Activated T-cell treated with anti-CD3 and anti-CD28 coated beads, Interleukin-2, amount 50 U/mL, for 48 hours (primary cell): Measurements from ENCODE around the gene SDHB.
A peak's percentile ranks its signal among the peaks of the same experiment; 100 is the strongest.

ENCODE experiments used
- DNase-seq, 2 experiments: peaks; one replicate each; pipeline ENCODE4 v3.0.0-alpha.2; 2020

SDHB gene

DNA sequence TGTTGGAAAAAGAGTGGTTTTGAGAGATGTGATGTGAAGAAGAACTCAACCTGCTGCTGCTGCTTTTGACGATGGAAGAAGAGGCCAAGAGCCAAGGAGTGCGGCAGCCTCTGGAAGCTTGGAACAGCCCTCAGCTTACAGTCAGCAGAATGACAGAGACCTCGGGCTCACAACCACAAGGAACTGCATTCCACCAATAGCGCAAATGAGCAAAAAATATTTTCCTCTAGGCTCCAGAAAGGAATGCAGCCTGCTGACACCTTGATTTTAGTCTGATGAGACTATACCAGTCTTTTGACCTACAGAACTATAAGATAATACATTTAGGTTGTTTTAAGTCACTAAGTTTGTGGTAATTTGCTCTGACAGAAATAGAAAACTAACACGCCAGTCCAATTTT, 10.2 kb downstream of the SDHB start:
- DNase-seq, result no peak

DNA sequence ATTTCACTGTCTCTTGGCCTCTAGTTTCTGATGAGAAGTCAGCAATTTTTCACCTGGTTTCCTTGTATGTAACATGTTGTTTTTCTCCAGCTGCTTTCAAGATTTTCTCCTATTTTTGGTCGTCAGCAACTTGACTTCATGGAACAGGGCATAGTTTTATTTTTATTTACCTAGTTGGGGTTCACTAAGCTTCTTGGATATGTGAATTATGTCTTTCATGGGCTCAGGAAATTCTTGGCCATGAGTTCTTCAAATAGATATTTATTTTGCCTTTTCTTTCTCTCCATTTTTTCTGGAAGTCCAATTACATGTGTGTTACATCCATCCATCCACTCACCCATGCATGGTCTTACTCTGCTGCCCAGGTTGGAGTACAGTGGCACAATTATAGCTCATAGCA, 13.7 kb downstream of the SDHB start:
- DNase-seq, result no peak

DNA sequence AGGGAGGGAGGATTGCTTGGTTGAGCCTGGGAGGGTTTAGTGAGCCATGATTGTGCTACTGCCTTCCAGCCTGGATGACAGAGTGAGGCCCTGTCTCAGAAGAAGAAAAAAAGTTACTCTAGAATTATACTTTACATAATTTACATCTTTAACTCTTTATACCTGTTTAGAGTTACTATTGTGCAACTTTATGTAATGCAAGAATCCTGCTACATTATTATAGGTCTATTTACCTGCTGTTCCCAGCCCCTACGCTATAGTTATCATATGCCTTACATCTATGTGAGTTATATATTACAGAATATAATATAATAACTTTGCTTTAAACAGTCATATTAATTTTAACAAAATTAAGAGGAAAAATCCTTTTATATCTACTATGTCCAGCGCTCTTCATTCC, 14.3 kb downstream of the SDHB start:
- DNase-seq, result no peak

DNA sequence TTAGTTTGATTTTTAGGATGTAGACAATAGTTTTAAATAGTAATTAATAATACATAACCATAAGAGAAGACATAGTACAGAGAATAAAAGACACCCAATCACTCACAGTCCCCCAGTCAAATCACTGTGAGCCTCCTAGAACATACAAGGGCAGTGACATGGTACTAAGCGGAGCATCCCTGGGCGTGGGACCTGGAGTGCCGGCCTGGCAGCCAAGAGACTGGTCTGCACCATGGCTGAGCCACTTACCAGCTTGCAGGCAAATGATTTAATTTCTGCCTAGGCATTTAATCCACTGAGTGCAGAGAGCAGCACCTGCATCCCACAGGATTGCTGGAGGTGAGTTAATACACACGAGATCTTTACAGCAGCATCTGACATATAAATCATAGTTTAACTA, 20.4 kb downstream of the SDHB start:
- no peak for DNase-seq

DNA sequence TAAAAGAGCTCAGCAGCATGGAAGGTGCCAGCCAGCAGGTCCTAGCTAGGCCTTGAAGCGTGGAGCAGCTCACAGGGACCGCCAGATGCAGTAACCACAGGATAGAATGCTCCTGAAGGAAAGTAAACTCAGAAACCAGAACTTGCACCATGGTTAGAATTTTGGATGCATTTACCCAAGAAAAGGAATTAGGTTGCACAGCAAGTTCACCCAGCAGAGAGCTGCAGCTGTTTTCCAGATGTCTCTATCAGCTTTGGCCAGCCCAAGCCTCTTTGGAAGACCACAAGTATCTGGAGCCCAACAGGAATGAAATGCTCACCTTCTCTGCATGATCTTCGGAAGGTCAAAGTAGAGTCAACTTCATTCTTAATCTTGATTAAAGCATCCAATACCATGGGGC, 21.1 kb downstream of the SDHB start:
- DNase-seq, result no peak

DNA sequence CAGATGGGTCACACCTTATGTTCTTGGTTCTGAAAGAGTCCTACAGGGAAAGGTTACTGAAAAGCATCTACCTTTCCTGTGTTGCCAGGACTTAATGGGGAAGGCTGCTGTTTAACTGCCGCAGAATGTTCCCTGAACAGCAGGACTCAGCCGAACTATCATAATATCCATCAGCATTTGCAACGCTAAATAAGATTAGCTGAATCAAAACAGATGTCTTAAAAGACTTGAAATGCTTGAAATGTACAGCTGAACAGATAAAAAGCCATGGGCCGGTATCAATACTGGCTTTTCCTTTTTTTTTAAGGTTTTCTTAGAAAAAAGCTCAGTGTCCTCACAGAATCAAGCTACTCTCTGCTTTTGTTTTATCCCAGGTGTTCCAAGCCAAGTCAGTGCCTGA, 22.4 kb downstream of the SDHB start:
- no peak for DNase-seq

DNA sequence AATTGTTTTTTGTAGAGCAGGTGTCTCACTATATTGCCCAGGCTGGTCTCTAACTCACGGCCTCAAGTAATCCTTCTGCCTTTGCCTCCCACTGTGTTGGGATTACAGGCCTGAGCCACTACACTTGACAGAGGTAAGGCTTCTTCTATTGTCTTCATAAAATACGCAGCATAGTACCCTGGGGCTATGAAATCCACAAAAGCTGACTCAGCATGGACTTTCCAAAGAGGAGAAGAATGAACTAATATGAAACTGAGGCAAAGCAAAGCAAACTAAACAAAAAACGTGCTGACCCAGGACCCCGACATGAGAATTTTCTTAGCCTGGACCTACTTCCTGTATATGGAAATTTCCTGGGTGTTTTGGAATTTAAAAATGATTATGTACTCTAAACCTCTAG, 23.6 kb downstream of the SDHB start:
- no peak for DNase-seq

DNA sequence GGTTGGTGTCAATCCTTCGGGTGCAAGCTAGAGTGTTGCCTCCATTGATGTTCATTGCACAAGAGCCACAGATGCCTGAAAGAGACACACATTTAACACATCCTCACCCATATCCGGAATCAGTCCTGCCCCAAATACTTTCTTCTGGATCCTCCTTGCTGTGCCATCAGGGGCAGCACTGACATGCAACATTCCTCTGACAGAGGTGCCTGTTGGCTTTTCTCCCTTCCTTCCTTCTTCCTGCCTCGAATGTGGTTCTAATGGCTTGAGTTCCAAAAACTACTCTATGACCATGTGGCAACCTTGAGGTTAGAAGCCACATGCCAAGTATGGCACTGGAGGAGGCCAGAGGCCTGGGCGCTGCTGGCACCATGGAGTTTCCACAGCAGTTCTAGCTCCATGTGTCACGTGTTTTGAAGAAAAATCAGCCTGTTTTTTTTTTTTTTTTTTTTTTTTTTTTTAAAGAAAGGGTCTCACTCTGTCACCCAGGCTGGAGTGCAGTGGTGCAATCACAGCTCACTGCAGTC, 25.1 kb downstream of the SDHB start:
- DNase-seq, result no peak

DNA sequence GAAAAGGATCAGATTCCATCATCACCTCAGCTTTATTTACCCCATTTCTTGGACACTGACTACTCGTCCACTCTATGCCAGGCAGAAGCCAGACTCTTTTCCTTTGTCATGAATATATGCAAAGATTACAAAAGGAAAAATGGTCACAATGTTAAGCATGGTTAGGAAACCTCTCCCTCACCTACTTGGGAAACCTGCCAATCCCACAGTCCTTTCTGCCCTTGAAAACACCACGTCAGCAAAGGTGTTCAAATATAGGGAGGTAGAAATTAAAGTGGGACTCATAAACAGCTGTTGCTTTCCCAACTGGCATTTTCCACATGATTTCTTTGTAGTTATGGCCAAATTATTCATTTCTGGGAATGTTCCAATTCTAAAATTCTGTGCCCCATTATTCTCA, 25.9 kb downstream of the SDHB start:
- DNase-seq, result no peak

DNA sequence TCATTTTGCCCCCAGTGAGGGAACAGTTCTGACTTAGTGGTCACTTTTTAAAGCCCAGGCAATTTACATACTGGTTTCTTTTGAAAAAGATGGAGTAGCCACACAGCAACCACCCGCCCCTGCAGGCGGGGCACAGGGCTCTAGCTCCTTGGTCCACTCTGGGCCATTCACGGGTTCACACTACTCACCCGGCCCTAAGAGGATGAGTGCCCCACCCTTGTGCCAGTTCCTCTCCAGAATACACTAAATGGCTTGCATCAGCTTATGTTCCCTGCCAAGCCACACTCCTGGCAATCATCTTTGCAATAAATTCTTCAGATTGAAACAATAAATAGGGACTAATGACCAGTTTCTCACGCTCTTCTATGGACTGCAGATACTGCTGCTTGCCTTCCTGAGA, 26.4 kb downstream of the SDHB start:
- no peak for DNase-seq

DNA sequence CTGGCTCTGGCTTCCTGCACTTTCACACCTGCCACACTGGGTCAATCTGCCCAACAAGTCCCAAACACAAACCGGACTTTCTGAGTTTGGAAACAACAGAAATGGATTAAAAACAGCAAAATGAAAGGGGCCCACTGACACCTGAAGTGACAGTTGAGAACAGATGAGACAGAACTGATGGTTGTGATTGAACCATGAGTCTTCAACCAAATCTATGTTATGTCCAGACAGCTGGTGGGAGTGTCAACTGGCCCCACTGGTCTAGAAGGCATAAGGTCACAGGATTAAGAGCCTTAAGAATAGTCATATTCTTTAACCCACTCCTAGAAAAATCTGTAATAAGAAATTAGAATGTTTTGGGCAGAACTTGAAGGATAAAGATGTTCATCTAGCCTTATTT, 29.1 kb downstream of the SDHB start:
- DNase-seq, result no peak

DNA sequence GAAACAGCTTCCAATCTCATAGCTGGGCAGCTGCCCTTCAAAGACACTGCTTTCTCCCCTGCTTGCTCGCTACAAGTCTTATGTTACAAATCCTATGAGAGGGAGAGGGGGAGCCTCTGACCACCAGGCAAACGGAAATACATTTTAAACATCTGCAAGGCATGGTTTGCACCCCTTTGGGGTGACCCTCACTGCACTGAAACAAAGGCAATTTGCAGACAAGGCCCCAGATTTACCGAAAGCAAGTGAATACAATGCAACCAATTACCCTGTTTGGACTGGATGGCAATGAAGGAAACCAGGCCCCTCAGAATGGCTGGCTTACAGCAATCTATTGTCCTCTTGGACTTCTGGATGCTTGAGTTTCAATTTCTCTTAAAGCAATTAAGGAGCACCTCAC, 30.3 kb downstream of the SDHB start:
- no peak for DNase-seq

DNA sequence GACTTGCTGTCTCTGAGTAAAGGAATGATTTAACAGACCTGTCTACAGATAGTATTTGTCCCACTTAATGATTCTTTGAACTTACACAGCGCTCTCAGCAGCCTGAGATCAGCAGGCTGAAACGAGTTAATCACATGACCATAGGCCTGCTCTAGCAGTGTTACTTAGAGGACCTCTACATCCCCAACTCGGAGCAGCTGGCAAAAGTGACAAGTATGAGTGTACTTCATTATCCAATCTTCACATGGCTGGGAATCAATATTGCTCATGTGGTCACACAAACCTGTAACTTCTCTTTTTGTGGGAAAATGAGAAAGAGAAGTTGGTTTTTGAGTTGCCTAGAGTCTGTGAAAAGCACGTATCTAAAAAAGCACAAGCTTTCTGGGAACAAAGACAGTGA, 30.7 kb downstream of the SDHB start:
- no peak for DNase-seq

DNA sequence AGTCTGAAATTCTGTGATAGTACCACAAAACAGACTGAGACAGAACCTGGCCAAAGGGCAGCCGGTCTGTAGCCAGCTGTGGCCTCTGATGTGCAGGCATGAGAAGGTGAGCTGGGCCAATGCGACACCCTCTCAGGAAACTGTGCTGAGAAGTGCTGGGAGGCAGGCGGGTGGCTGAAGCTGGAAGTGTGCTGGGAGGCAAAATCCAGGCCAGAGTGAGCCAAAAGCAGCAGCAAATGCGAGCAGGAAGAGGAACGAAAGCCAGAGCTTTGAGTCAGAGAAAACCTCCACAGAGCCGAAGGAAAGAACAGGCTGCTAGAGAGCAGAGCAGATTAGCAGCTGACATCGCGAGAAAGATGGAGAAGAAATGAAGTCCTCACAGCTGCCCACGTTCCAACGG, 31.9 kb downstream of the SDHB start:
- DNase-seq, result no peak

DNA sequence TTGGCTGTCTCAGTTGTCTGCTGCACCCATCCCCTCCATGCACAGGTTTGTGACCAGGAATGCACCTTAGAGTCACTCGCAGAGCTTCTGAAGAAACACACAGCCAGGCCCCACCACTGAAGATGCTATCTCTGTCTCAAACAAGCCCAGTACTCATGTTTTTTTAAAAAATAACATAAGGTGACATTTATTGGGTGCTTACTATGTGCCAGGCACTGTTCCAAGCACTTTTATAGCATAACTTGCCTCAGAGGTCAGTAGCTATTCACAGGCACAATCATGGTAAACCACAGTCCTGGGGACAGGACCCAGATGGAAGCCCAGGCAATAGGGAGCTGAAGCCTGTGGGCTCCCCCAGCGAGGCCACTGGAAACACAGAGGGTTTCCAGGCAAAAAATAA, 33.3 kb downstream of the SDHB start:
- no peak for DNase-seq

DNA sequence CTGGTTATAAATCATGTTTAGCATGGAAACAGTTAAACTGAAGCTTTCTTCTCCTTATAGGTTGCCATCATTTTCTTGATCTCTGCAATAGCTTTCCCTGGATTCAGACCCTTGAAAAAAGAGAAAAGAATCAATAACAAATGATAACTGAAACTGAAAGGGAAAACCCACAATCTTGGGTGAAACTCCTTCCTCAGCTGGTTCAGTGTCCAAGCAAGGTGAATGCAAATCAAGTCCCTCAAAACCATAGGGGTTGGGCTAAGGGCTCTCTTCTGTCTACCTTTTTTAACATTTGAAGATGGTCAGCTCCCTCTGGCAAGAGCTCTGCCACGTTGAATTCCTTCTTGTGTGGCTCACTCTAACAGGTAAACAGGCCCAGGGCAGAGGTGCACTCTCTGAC, 35.0 kb downstream of the SDHB start:
- no peak for DNase-seq

DNA sequence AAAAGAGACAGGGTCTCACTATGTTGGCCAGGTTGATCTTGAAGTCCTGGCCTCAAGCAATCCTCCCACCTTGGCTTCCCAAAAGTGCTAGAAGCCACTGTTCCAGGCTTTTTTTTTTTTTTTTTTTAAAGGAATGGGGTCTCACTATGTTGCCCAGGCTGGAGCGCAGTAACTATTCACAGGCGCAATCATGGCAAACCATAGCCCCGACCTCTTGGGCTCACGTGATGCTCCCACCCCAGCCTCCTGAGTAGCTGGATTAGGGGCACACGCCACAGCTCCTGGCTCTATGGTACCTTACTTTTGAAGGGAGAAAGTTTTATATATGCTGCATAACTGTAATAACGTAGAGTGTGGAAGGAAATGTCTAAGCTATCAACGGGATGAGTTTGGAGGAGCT, 36.4 kb downstream of the SDHB start:
- no peak for DNase-seq

DNA sequence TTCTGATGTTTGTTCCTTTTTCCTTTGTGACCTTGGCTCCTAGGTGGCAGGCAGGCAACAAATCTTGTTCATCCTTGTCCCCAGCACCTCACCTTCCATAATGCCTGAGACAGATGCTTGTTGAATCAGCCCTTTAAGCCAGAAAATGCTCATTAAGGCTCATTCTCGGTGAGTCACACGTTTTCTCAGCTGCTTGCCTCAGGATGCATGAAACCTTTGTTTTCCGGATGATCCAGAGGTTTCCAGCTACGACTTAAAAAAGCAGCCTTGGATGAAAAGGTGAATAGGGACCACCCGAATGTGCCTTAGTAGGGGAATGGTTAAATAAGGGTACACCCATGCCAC, 37.5 kb downstream of the SDHB start:
- DNase-seq, result no peak

DNA sequence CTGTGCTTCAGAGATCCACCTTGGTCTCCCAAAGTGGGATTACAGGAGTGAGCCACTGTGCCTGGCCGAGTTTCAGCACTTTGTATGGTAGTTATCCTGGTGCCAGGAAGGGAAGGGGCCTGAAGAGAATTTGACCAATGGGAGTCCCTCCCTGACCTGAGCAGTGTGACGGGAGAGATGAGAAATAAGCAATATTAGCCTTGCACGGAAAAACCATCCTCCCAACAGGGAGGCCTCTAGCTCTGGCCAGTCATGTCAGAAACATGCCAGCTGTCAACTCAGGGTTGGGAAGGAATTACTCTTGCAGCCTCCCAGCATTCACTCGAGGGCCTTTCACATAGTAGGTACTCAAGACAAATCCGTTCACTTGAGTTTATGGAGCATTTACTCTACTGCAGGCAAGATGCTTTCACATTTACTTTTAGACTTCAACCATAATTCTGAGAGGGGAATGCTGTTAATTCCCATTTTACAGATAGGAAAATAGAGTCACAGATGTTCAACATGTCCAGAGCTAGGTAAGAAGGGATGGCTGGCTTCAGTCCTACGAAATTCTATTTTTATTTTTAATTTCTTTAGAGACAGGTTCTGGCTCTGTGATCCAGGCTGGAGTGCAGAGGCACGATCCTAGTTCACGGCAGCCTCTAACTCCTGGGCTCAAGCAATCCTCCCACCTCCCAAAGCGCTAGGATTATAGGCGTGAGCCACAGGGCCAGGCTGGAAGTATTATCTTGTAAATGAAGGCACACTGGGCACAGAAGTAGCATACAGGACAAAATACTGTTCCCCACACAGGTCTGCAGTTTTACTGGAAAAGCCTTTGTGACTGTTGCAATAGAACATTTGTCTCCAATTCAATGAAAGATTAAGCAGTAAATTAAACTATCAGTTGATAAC, 38.9 kb downstream of the SDHB start:
- no peak for DNase-seq

DNA sequence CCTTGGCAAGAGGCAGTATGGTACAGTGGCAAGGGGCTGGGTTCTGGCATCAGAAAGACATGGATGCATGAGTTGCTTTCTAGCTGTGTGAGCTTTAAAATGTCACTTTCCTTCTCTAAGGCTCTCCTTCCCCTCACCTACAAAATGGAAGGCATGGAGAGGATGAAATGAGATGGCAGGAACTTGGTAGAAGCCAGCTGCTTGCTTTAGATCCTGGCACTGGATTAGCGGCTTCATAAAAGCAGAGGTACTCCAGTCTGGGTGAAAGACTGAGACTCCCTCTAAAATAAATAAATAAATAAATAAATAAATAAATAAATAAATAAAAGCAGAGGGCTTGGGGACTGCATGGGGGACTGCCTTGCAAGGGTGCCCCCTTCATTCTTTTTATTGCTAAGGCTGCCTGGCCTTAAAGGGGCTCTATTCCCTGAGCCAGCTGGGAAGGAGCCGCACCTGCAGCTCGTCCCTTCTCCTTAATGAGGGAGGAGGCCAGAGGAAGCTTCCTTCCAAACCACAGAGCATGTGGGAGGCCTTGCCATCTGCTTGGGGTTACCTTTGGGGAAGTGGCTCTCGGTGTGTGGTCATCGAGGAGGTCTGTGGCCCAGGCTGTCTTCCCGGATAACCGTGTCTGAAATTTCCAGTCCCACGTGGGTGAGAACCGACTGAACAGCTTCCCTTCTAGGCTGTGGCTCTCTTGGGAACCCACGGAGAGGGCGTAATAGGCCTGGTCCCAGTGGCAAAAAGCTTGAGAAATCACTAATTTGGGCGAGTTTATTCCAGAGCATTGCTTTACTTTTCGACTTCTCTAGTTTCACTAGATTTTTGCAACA, 40.1 kb downstream of the SDHB start:
- no peak for DNase-seq

DNA sequence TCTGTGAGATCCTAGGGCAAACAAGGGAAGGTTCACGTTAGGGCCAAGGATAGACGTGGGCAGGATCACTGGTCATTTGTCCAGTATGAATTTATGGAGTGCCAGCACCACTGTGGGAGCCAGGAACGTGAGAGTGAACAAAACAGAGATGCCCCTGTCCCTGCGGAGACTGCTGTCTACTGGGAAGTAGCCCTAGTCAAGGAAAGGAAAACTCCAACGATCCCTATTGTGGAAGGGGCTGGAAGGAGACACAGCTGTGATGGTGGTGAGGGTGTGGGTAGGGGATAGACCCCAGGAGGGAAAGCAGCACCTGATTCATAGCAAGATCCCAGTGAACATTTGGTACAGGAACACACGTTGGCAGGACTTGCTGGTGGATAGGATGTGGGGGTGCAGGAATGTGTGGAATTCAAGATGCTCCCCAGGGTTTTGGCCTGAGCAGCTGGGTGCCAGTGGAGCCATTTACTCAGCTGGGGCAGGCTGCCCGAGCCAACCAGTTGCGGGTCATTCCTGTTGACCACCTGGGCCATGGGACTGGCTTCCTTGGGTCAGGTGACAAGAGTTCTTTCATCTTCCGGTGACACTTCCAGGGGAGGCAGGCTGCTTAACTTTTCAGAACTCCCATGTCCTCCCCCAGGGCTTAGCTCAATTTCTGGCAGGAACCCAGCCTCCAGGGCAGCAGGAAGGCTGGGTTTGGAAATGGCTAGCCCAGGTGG, 40.9 kb downstream of the SDHB start:
- no peak for DNase-seq

DNA sequence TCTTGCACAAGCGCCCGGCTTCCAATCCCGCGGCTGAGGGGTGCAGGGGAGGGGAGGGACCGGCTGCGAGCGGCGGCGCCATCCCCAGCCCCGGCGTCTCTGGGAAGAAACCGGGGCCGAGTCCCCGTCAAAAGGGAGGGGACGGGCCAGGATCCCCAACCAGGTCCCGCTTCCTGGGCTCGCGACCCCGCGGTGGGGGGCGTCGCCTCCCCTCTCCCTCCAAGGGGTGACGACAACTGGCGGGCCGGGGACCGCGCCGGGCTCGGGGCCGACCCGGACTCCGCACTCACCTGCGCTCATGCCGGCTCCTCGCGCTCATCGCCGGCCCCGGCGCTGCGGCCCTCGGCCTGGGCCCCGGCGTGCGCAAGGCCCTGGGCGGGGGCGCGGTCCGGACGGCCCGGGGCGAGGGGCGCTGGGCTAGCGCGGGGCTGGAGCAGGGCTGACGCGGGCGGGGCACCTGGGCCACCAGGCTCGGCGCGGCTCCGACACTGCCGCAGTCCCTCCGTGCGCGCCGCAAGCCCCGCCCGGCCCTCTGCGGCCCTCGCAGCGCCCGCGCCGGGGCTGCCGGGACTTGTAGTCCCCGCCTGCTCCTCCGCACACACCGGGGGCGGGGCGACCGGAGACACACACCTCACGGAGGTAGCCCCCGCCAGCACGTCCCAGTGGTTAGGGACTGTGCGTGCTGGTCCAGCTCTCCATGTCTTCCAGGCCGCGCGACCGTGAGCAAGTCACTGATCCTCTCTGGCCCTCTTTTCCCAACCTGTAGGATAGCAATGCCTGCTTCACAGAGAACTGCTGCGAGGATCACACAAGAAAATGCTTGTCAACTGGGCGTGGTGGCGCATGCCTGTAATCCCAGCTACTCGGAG, 42.2 kb downstream of the SDHB start, which contains the start of gene ATP13A2:
TSS of gene ATP13A2 (minus strand) at position 490 of the 869 bp plus-strand sequence. CDS start at position 300, 190 bp downstream.
- DNase-seq, result peak; percentile 85 to 89
